Renal pelvis (tissue), 4 donors: ENCODE results near the gene GALNT2. TPM values are rescaled to one million over a fixed set of nuclear protein-coding genes. Genes with fewer than 3 reads are reported as not detected.
A peak's percentile ranks its signal among the peaks of the same experiment; 100 is the strongest.

Experiments
- DNase-seq: peaks from one replicate; pipeline ENCODE4 v3.0.0-alpha.2; 2013
- polyA plus RNA-seq, 3 donors: library from polyadenylated mRNA; unstranded; fragments of 120-200 nt; gene quantifications; one replicate each; pipeline ENCODE4 v1.2.1, GENCODE V29; 2013; ENCODE audit not compliant: insufficient read length in 3 of 3

The GALNT2 gene
- polyA plus RNA-seq, 3 donors, result 59.2 to 72.9 (median 65.4) TPM

DNA sequence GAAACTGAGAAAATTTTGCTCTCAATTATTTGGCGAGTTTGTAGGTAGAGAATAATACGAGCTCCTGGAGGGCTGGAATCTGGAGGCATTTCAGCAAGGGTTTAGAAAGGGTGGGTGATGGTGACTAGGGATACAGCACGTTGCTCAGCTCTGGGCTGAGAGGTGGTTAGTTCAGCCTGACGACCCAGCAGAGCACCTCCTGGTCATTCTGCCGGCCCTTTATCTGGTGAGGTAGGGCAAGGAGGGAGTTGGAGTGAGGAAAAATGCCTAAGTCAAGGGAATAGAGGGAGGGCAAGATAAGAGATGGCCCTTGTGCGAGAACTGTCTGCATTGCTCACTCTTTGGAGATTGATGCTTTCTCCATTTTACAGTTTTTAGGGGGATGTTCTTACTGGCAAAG lies 19.1 kb downstream of the GALNT2 start:
- no peak for DNase-seq

DNA sequence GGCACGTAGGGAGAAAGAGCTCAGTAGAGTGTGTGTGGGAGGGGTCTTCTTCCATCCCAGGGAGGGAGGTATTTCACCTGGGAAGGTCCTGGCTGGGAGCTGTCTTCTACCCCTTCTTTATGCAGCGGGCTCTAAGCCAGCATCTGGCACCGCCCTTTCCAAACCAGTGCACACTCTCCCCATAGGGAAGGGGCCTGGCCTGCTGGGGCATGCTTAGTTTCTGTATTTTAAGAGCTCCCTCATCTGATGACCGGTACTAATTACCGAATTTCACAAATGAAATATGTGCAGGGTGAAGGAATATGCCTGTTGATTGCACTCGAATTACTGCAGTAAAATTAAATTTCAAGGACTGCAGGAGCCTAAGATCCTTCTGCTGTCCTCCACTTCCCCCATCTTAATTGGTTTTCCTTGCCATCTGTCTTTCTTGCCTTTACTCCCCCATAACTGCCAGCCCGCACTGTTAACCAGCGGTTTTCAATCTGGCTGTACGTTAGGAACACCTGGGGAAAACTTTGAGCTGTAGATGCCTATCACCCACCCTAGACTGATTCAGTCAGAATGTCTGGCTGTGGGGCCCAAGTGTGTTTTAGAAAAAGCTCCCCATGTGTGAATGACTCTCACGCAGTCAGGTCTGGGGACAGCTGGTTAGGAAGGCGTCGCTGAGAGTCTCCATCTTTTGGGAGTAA lies 20.1 kb downstream of the GALNT2 start:
- no peak for DNase-seq

DNA sequence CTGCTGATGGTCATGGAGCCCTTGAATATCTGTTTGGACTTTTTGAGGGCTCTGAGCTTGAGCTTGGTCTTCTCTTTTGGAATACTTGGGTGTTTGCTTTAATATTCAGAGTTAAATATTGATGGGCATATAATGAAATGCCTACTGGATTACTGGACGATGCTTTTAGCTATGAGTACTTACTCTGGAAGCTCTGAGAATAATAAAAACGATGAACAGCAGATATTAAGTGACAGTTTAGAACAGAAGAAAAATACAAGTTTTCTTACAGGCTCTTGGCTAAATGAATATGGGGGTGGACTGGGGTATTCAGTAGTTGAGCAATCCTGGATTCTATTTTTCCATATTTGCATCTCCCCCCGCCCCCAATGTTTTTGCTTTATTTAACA lies 20.7 kb downstream of the GALNT2 start:
- no peak for DNase-seq

DNA sequence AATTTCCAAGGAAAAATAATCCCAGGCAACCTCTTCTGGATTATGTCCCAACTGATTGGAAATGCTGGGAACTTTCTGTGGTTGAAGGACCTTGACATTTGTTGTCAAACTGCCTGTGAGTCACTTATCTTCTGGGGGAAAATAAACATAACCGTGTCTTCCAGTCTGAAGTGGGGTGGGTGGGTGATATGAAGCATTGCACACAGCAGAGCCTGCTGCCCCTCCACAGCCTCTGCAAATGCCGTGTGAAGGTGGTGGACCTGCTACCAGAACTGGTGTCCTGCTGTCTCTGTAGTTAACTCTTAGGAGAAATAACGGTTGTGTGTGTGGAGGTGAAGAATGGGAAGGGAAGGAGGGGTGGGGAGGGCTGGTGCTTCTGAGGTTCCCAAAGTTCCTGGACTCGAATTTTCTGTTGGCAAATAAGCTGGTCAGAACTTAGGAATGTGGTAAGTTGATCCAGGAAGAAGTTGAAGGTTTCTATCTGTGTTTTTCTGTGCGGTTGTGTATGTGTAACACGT lies 23.2 kb downstream of the GALNT2 start:
- no peak for DNase-seq

DNA sequence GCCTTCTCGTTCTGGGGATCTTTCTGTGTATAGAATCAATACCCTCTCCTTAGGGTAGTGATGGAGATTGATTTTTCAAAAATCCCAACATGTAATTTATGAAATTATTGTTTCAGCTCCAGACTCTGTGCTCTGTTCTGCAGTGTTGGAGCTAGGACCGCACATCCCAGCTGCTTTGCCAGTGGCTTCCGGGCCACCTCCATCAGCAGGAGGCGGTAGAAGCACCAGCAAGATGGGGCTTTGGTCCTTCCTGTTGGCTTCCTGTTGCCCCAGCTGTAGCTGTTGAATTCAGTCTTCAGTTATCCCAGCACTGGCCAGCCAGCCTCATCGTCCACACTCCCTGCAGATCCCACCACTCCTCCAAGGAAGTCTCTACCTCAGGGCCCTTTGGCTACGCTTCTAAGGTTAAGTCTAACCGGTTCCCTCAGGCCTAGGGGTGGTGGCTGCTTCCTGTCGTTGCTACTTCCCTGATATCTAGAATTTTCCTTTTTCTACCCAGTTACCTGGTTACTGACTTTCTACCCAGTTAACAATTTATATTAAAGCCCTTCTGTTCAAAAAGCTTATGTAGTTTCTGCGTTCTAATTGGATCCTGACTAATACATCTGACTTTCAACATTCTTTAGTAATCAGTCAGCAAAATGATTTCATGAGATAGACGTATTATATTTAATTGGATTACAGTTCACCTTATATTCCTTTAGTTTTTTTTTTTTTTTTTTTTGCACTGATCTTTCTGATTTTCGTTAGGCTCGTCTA lies 24.6 kb downstream of the GALNT2 start:
- no peak for DNase-seq

DNA sequence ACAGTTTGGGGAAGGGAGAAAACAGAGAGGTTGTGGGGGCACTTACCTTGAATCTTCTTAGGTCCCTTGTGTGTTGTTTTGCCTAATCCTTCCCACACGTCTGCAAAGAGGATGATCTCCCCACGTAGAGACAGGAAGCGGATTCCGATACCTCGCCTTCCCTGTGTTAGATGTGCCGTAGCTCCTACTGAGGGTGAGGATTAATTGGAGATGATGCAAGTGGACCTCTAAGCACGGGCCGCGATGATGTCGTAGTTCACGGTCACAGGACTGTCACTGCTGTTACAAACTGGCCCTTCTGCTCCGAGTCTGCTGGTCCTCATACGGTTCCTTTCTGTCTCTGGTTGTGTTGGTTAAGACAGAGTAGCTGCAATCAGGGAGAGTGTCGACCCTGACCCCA lies 27.7 kb downstream of the GALNT2 start:
- no peak for DNase-seq

DNA sequence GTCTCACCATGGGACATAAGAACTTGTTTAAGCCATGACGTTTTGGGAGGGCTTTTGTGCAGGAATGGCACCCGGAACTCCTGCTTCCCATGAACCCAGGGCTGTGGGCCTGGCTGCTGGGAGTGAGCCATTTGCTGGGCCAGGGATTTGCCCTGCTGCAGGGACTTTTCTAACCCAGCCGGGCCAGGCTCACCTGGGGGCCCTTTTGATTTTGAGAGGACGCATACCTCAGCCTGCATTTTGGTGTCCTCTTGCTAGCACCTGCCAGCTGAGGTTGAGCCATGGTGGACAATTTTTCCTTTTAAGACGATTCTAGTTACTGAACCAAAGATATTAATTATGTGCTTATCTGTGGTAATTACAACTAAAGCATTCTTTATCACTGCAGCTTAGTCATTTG lies 28.9 kb downstream of the GALNT2 start:
- DNase-seq, result no peak

DNA sequence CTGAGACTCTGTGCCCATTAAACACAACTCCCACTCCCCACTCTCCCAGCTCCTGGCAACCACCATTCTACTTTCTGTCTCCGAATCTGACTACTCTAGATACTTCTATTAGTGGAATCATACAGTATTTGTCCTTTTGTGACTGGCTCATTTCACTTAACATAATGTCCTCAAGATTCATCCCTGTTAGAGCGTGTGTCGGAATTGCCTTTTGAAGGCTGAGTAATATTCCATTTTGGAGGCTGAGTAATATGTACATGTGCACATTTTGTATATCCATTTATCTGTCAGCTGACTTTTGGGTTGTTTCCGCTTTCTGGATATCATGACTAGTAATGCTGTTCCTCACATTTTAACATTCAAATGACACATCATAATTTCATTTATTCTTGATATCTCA lies 30.3 kb downstream of the GALNT2 start:
- no peak for DNase-seq

DNA sequence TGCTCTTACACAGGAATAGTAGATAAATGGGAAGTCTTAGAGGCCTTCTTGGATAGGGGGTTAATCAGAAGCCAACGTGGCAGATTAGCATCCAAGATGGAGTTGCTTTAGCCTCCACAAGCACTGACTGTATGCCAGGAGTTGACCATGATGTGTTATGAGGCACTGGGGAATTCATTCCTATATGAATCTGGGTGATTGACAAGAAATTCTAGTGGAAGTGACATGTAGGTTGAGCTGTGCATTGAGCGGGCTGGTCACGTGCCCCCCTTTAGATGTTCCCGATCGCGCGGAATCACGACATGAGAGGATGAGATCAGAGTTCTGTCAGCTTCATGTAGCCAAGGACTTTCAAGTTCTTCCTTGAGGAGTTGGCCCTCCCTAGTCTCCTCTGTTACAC lies 31.7 kb downstream of the GALNT2 start:
- DNase-seq, result no peak

DNA sequence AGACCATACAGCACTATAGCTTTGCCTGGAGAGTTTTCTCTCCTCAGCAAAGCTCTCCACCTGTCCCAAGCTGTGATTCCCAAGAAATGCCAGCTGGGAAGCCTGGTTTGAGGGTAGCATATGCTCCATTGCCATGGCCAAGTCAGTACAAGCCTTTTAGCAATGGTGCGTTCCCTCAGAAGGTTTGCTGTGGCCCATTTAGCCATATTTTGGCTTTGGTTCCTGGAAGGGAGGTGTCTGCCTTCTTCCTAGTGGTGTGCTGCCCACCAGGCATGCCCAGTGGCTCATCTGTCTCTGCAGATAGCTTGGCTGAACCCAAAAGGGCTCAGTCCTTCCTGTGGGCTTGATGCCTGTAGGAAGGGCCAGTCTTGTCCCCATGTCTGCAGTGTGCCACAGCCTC lies 32.4 kb downstream of the GALNT2 start:
- DNase-seq, result no peak

DNA sequence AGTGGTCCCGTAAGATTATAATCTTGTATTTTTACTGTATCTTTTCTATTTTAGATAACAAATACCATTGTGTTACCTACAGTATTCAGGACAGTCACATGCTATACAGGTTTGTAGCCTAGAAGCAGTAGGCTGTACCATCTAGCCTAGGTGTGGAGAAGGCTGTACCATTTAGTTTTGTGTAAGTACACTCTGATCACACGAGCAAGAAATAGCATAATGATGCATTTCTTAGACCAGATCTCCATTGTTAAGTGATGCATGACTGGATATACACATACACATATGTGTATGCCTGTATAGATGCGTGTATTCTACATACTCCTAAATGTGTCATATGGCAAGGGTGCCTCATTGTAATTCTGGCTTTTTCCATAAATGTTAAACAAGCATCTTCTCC lies 33.9 kb downstream of the GALNT2 start:
- DNase-seq, result no peak

DNA sequence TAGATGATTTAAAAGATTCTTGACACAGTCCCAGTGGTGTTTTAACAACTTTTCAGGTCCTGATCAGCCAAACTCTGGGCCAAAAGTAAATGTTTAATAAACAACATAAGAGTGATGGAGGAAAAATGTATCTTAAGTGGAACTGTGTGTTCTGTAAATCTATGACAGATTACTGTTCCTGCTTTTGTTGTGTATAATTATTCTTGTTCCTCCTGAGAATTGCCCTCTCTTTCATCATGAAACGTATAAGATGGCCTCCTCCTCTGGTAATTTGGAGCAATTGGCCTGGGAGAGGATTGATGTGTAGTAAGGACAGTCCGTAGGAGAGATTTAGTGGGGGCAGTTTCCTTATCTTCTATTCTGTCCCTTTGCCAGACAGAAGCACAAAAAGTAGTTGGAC lies 34.5 kb downstream of the GALNT2 start:
- DNase-seq, result no peak

DNA sequence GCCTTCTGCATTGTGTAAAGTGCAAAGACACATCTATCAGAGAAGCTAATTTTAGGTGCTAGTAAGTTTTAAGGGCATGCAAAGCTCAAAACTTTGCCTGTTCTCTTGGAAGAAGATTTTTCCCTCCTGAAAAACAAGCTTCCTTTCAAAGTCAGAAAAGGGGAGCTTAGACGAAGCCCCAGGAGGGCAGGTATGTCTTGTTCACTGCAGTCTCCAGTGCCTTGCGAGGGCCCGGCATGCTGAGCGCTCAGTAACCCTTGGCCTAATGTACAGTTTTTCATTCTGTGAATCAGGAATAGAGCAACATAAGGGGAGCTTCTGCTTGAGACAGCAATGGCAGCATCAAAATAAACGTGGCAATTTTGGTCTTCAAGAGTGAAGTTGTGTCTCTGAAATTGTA lies 35.0 kb downstream of the GALNT2 start:
- DNase-seq, result no peak

DNA sequence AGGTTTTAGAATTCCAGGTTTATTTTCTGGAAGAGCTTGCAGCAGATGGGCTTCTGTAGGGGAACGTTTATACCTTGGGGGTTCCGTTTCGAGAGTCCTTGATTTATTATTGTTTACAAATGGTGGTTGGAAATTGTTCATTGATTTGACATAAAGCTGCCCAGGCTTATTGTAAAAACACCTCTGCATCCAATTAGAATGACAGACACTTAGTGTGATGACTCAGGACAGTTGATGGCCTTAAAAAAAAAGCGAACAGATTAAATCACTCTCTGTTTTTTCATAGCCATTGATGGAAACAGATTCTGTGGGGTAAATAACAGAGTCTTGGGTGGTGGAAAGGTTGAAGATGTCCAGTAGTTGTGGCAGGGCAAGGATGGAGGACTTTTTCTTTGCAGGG lies 35.4 kb downstream of the GALNT2 start:
- no peak for DNase-seq

DNA sequence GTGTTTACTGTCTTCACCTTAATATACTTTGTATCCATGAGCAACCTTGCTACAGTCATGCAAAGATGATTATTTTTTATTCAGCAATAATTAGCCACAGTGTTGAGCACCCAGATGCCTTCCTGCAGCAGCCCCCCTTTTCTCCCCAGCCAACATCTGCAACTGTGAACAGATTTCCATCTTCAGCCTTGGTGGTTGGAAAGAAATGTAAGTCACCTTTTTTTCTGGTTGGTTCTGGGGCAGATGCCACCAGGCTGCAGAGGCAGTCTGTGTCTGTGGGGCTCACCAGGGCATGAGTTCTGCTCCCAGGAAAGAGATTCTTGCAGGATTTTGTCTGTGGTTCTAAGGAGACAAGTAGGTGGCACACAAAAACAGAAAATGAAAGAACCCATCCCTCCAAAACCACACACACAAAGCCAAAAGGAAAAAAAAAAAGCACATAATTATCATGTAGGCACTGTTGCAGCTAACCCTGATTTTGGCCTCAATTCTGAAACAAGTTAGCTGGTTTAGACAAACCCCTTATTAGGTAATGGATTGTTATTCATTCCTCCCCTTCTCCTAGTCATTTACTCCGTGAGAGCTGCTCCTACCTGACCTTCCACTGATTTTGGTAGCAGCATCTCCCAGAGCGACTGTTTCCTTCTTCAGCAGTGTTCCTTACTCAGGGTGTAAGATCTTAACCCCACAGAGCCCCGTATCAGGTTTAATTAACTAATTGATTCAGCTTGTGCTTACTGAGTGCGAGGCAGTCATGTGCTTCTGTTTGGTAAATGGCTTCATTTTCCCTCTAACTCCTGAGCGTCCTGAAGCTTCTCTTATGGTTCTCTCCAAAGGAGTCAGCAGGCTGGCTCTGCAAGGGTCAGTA lies 36.5 kb downstream of the GALNT2 start:
- DNase-seq, result no peak

DNA sequence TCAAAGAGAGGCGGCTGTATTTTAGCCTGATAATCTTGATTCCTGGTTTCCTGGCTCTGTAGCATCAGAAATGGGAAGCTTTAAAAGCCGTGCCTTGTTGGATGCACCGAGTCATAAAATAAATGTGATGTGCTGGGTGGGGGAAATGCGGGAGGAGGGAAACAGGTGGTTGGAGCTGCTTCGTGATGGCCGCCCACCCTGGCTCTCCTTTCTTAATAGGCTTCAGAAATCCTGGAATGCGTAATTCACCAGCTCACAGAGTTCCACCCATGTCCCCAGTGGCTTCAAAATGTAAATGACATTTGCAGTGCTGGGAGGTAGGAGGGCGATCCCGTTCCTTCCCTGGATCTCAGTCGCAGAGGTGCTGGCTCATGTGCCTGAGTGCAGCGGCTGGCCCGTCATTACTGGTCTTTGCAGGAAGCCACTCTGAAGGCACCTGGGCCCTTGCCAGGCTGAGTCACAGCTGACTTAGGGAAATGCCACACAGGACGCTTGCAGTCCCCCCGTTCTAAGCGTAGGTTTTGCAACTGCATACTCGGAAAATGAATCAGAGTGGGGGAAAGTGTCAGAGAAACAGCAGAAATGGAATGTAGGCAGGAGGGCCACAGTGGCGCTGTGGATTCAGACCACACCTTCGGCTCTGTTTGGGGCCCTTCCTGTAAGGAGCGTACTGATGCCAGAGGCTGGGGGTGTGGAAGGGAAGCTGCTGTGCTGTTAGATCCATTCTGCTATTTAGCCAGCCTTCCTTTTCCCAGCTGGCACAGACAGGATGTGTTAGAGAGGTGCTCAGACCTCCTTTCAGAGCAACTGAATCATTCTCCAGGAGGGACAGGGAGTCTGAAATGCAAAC lies 37.6 kb downstream of the GALNT2 start:
- peak; percentile 62 for DNase-seq

DNA sequence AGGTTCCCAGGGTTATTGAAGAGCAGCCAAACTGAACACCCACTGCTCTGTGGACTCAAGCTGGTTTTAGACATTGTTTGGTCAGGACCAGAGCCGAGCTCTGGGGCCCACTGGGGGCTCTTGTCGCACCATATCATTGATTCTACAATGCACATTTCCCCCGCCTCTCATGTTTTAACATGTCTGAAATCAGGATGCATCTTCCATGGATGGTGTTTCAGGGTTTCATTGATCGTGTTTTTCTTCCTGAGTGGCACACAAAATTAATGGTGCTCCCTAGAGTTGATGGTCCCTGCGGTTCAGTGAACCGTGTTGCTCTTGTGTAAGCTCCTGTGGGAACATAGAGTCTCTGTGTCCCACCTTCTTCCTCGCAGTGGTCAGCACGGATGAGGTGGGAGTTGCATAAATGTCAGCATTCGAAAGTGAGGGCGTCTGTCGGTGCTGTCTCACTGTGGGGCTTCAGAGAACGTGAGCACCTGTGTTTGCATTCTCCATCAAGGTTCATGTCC lies 38.3 kb downstream of the GALNT2 start:
- no peak for DNase-seq

DNA sequence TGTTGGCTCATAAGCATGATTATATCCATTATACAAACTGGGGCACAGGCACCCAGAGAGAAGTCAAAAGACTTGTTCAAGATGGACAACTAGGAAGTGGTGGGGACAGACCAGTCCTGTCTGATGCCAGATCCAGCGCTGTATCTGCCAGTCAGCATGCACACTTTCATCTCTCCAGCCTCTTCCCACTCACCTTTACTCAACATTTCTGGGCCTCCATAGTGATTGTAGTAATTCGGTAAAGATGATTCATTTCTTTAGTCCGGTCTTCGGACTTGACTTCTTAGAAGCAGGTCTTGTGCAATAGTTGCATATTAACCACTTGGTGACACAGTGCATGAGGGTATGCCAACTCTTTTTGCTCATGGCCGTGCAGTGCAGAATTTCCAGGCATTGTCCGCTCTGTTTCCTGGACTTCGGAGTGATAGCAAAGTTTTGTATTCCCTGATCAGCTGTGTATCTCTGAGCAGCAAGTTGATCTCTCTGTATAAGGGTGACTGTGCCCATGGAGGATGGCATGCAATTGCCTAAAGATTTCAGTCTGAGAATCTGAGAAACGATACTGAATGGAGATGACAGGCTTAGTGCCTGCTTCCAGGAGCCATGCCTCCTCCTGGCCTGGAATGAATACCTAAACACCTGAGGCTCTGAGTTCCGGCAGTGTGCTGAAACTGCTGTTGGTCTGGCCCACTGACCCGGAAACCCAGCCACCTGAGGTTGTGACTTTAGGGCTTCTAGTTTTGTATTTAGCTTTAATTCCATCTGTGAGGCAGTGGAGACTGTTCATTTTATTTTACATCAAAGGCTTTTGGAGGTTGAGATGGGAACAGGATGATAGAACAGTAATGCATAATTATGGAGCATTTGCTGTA lies 39.0 kb downstream of the GALNT2 start:
- no peak for DNase-seq

DNA sequence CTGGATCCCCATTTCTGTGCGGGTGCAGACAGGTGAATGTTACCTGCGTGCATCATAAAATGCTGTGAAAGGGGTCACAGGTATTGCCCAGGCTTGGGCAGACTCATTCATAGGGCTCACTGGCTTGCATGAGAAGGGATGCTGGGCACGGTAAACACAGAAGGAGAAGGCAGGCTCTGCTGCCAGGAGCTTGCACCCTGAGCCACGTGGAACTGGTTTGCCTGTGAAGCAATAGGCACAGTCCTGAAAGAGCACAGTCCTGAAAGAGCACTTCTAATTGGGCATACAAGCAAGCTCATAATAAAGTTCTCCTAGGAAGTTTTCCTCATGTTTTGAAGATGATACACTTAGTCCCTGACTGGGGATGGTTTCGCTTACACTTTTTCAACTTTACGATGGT lies 40.9 kb downstream of the GALNT2 start:
- DNase-seq, result no peak

DNA sequence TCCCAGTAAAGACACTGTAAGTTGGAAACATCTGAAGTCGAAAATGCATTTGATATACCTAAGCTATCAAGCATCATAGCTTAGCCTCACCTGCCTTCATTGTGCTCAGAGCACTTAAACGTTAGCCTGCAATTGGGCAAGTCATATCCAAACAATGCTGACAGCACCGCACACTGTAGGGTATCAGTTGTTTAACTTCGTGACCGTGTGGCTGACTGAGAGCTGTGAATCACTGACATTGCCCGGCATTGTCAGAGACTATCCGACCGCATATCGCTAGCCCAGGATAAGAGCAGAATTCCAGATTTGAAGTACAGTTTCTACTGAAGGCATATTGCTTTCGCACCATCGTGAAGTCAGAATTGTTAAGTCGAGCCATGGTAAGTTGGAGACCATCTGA lies 41.5 kb downstream of the GALNT2 start:
- DNase-seq, result no peak
